Measurements from ENCODE around the gene DNAJA1.
"Not testable (repeated sequence)": the region's sequence is repeated elsewhere in the genome, so short reads cannot be mapped to it uniquely, and the experiment has no call there.

Gene DNAJA1

DNA sequence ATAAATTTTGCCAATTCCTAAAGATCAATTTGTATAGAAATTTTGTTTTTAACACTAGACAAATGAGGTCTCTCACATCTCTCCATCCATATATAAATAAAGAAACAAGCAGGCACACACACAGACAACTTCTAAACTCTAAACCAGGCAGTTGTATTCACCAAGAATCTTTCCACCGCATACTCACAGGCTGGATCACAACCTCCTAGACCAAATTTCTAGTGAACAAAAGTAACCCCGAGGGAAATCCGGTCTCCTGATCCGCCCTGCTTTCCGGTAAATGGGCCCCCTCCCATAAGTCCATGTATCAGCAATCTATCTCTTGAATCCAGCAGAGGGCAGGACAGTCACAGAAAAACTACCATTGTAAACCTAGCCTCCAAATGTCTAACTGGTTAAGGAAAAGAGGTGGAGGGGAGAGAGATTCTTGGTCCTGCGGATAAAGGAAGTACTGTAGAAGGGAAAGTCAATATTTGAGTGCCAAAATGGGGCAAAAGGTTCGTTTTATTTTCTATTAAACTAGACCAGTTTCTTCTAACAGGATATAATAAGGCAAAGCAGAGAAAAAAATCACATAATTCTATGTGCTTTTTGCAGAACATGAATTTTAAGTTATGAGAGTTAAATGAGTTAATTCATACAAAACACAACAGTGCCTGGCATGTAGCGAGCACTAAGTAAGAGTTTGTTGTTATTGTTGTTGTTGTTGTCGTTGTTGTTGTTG, 56.2 kb downstream of the DNAJA1 start:
- DNase-seq (ENCODE audit: low read depth, low spot score) = peak; percentile 40

DNA sequence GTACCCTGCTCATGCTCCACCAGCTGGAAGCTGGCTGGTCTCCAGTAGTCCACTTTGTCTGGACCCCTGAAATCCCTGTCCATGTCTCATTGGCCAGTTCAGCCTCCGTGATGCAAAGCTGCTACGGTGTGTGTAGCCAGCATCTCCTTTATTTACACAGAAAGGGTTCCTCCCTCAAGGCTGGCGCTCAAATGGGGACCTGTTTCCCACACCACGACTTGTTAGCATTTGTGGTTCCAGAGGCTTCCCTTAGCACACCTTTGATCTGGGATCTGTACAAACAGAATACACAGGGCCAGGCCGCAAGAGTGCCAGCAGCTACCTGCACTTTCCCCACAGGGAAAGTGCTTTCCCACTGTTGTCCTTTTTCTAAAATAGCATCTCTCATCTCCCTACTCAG, 57.1 kb downstream of the DNAJA1 start:
- no peak for DNase-seq (ENCODE audit: low read depth, low spot score)

- DNase-seq (ENCODE audit: low read depth, low spot score) = no peak
These were observed 57.7 kb downstream of the DNAJA1 start for GRCh38 chr9:33082538-33083326.

GRCh38 chr9:33085672-33086071, 60.6 kb downstream of the DNAJA1 start:
- not testable (repeated sequence) for DNase-seq (ENCODE audit: low read depth, low spot score)

Measured in activated CD4-positive, CD25-positive, alpha-beta regulatory T cell treated with anti-CD3 and anti-CD28 coated beads, Interleukin-2, amount 50 U/mL, for 16 hours (primary cell).